GM12878 (cell line): Measurements from ENCODE around the gene CDC42BPB. TPM values are rescaled to one million over a fixed set of nuclear protein-coding genes. Genes with fewer than 3 reads are reported as not detected.

Experiments
- ATAC-seq: fragments of 200-7000 bp; cut with Tn5 transposase; 3 replicates; pipeline ENCODE4 v1.9.1; 2020; ENCODE audit warnings: mild to moderate bottlenecking, moderate library complexity
- BruUV-seq: library from RNA; stranded (reverse); fragments of 400-500 nt; replicated peaks from 2 replicates; lab custom pipeline; 2021; lab: Mats Ljungman, UMichigan
- CTCF ChIA-PET: fragments of 300-600 bp; sonication (Branson Sonifier 250); formaldehyde crosslinking; extraction: SDS; loops from one replicate; lab custom pipeline; 2021; ENCODE audit warnings: inconsistent platforms; lab: Yijun Ruan, JAX
- POLR2A ChIA-PET: fragments of 350-600 bp; formaldehyde crosslinking; extraction: SDS; loops from one replicate; lab custom pipeline; 2021; ENCODE audit warnings: inconsistent platforms; lab: Charles Lee
- RAD21 ChIA-PET: fragments of 300-600 bp; sonication (Branson Sonifier 250); formaldehyde crosslinking; loops from one replicate; lab custom pipeline; 2023; ENCODE audit warnings: antibody characterized with exemption; ENCODE audit not compliant: unreplicated experiment; lab: Charles Lee
- SMC1A ChIA-PET: fragments of 300-600 bp; sonication (Branson Sonifier 250); formaldehyde crosslinking; loops from one replicate; lab custom pipeline; 2023; ENCODE audit not compliant: unreplicated experiment, uncharacterized antibody; lab: Charles Lee
- DNase-seq: peaks from one replicate; pipeline ENCODE4 v3.0.0-alpha.2; 2011; ENCODE audit warnings: low read depth, low spot score
- FAIRE-seq: peaks from 3 replicates; lab custom pipeline; 2011; peaks lifted over from hg19 to GRCh38; lab: Jason Lieb, UNC
- H2AFZ ChIP-seq: 2 replicates; pipeline ENCODE4 v1.6.0; 2011; ENCODE audit warnings: low read depth, low read length, control low read depth; ENCODE audit not compliant: control insufficient read depth
- H3K27ac ChIP-seq: 2 replicates; pipeline ENCODE4 v1.5.1; 2011; ENCODE audit warnings: control low read depth; ENCODE audit not compliant: control insufficient read depth, insufficient read depth
- H3K27me3 ChIP-seq, 2 experiments: replicated peaks in 1 of 2; 2 replicates each; pipeline versions ENCODE4 v1.6.0 to v1.6.1; 2011; ENCODE audit warnings: low read length in 1 of 2; ENCODE audit not compliant: control insufficient read depth in 2 of 2, insufficient read depth in 2 of 2
- H3K36me3 ChIP-seq, 2 experiments: 2 replicates each; pipeline ENCODE4 v1.5.1; 2011; ENCODE audit warnings: low read length in 1 of 2; ENCODE audit not compliant: control insufficient read depth in 2 of 2, insufficient read depth in 2 of 2
- H3K4me1 ChIP-seq: 2 replicates; pipeline ENCODE4 v1.6.1; 2011; ENCODE audit warnings: mild to moderate bottlenecking, low read length, moderate library complexity, mixed read lengths; ENCODE audit not compliant: control insufficient read depth, insufficient read depth
- H3K4me2 ChIP-seq: 2 replicates; pipeline ENCODE4 v1.6.0; 2011; ENCODE audit warnings: control low read depth; ENCODE audit not compliant: control insufficient read depth, insufficient read depth
- H3K4me3 ChIP-seq: fragments of 200-600 bp; sonication (generic); 2 replicates; pipeline ENCODE4 v1.5.1; 2016
- H3K79me2 ChIP-seq: 2 replicates; pipeline ENCODE4 v1.6.0; 2011; ENCODE audit warnings: low read length; ENCODE audit not compliant: control insufficient read depth, insufficient read depth
- H3K9ac ChIP-seq: 2 replicates; pipeline ENCODE4 v1.8.0; 2011; ENCODE audit warnings: low read length, control low read depth, mixed read lengths; ENCODE audit not compliant: control insufficient read depth, insufficient read depth
- H3K9me3 ChIP-seq: replicated peaks from 3 replicates; pipeline ENCODE4 v1.5.1; 2011; ENCODE audit warnings: mild to moderate bottlenecking, low read length; ENCODE audit not compliant: control insufficient read depth, insufficient read depth
- H4K20me1 ChIP-seq: 2 replicates; pipeline ENCODE4 v1.6.0; 2011; ENCODE audit not compliant: control insufficient read depth, insufficient read depth
- BMI1 ChIP-seq: fragments of 450-650 bp; IDR thresholded peaks from 2 replicates; pipeline ENCODE4 v1.6.1; 2016; ENCODE audit warnings: mild to moderate bottlenecking, moderate library complexity, borderline replicate concordance
- CBX3 ChIP-seq: fragments of 200-600 bp; sonication (generic); IDR thresholded peaks from 2 replicates; pipeline ENCODE4 v1.6.1; 2016; ENCODE audit warnings: low read depth, borderline replicate concordance
- ESRRA ChIP-seq: IDR thresholded peaks from 2 replicates; pipeline ENCODE4 v1.6.1; 2012; ENCODE audit warnings: mild to moderate bottlenecking, low read length, improper control_type of control experiment
- FOS ChIP-seq: IDR thresholded peaks from 3 replicates; pipeline ENCODE4 v1.6.1; 2011; ENCODE audit warnings: borderline replicate concordance; ENCODE audit not compliant: insufficient read length; ENCODE audit errors: extremely low read depth
- MTA2 ChIP-seq: fragments of 450-650 bp; IDR thresholded peaks from 2 replicates; pipeline ENCODE4 v1.6.1; 2016; ENCODE audit warnings: low read depth, mild to moderate bottlenecking, moderate library complexity
- NKRF ChIP-seq: fragments of 450-650 bp; conservative IDR thresholded peaks from 2 replicates; pipeline ENCODE4 v1.6.1; 2017; ENCODE audit warnings: mild to moderate bottlenecking, moderate library complexity
- PAX8 ChIP-seq: fragments of 450-650 bp; IDR thresholded peaks from 2 replicates; pipeline ENCODE4 v1.6.1; 2017; ENCODE audit warnings: mild to moderate bottlenecking, moderate library complexity
- PBX3 ChIP-seq: IDR thresholded peaks from 2 replicates; pipeline ENCODE4 v1.6.1; 2011; ENCODE audit warnings: mild to moderate bottlenecking, low read depth, low read length, moderate library complexity; ENCODE audit not compliant: insufficient replicate concordance
- POLR2AphosphoS2 ChIP-seq: IDR thresholded peaks from 2 replicates; pipeline ENCODE4 v1.6.1; 2011; ENCODE audit warnings: low read depth, mild to moderate bottlenecking, low read length, improper control_type of control experiment, moderate library complexity
- POU2F2 ChIP-seq: IDR thresholded peaks from 3 replicates; pipeline ENCODE4 v1.6.1; 2011; ENCODE audit warnings: low read depth, mild to moderate bottlenecking, low read length, borderline replicate concordance
- RB1 ChIP-seq: fragments of 450-650 bp; formaldehyde crosslinking; IDR thresholded peaks from 2 replicates; pipeline ENCODE4 v1.6.1; 2017; ENCODE audit warnings: mild to moderate bottlenecking, borderline replicate concordance
- RUNX3 ChIP-seq: IDR thresholded peaks from 2 replicates; pipeline ENCODE4 v1.6.1; 2012; ENCODE audit warnings: low read length, inconsistent platforms
- USF2 ChIP-seq: IDR thresholded peaks from 2 replicates; pipeline ENCODE4 v1.6.1; 2011; ENCODE audit warnings: low read depth, low read length, improper control_type of control experiment, borderline replicate concordance
- WGBS: methylation state at CpG from one replicate; pipeline ENCODE4 v1.1.6; 2016; ENCODE audit warnings: low lambda C conversion rate; ENCODE audit not compliant: insufficient replicate concordance, insufficient coverage; ENCODE audit errors: missing lambda C conversion rate; 5-methylcytosine and 5-hydroxymethylcytosine counted together
- in situ Hi-C: fragments of 300-500 bp; cut with MboI; formaldehyde crosslinking; loops from 9 replicates; pipeline ENCODE4 v1.14.3; 2018; ENCODE audit warnings: mixed read lengths
- intact Hi-C: fragments of 100-400 bp; cut with micrococcal nuclease; formaldehyde crosslinking; loops from one replicate; pipeline ENCODE4 v1.14.2; 2022; ENCODE audit not compliant: unreplicated experiment
- polyA plus RNA-seq, 11 experiments: library from polyadenylated mRNA; depleted of rRNA in 4 of 11; unstranded in 6 of 11; stranded (reverse) in 5 of 11; fragments of >200 nt; fragmentation: Nextera tagmentation in 4 of 11; fragmentation: Illumina TruSeq in 1 of 11; extraction: Ambion mirVana in 4 of 11; extraction: Trizol in 1 of 11; gene quantifications; 1 replicate in 1 of 11; 2 replicates in 10 of 11; pipeline versions ENCODE4 v1.2.1 to v1.2.3, GENCODE V29; 2011 to 2016; ENCODE audit warnings: inconsistent platforms in 2 of 11, missing spikeins in 2 of 11, low read depth in 1 of 11
- total RNA-seq, 4 experiments: library from RNA; depleted of rRNA in 3 of 4; stranded (reverse); fragments of >200 nt in 3 of 4; fragmentation: Illumina TruSeq in 1 of 4; extraction: Trizol in 1 of 4; gene quantifications; 2 replicates each; pipeline versions ENCODE4 v1.2.1 to v1.2.3, GENCODE V29; 2013 to 2021

Gene CDC42BPB
- total and polyA plus RNA-seq, 10 of the 15 experiments (the other 5 are each of a cell fraction or from before 2014, with no cell fraction given), result 0.42 to 22.1 (median 13.3) TPM

DNA sequence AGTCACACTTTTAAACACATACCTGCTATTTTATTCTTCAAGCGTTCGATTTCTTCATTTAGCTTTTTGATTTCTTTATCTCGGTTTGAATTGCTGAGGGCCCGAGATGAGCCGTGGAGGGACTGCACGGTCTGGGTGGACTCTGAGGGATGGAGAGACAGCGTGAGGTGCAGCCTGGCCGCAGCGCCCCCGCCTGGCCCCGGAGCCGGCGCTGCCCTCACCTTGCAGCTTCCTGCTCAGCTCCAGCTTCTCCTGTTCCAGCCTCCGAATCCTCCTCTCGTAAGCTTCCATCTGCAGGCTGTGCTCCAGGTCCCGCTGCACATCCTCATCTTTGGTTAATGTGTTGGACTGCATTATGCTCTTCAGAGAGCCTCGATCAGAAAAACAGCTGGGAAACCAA lies 81.7 kb downstream of the CDC42BPB start:
- no peaks in the 10 kb centered on the region for H3K9me3 ChIP-seq
- no peak for DNase-seq
- intact Hi-C loops, result no loop called here
- no peak for ATAC-seq
- WGBS, result 87% methylated on average over 17 of the region's 17 CpGs
- H3K4me2 ChIP-seq, result no peak overlapping the region
- ChIA-PET SMC1A (interaction anchor here (1.1 to 1.4 kb wide), 2 partner anchors 168 to 281 kb away, joined by 3 read pairs; no protein-coding TSS in a partner anchor), RAD21 (interaction anchor here (1.0 to 1.1 kb wide), 2 partner anchors 32 to 276 kb away, joined by 3 to 4 read pairs; no protein-coding TSS in a partner anchor), CTCF (interaction anchor here (0.6 to 1.4 kb wide), 5 partner anchors 19 to 281 kb away, joined by 3 to 4 read pairs (median 3); no protein-coding TSS in a partner anchor), POLR2A (no interaction called here)
- H3K4me3 ChIP-seq, result no peak overlapping the region
- no peaks in the 10 kb centered on the region for H3K4me1 ChIP-seq
- H4K20me1 ChIP-seq, result no peaks in the 10 kb centered on the region
- no TSS peak for BruUV-seq
- H3K79me2 ChIP-seq, result no peaks in the 10 kb centered on the region
- H3K27ac ChIP-seq, result no peak overlapping the region
- TF ChIP-seq NKRF (no peak), PBX3 (no peak), RUNX3 (no peak), CBX3 (no peak), RB1 (no peak), BMI1 (no peak), POU2F2 (no peak), USF2 (no peak), ESRRA (no peak), PAX8 (no peak), POLR2AphosphoS2 (no peak), FOS (no peak), MTA2 (no peak)
- TF ChIP-seq, all 136 proteins: peak for 0
- Histone ChIP-seq H3K27me3 (no peaks in the 10 kb centered on the region), H3K9ac (no peak overlapping the region), H3K36me3 (peaks cover 21 to 30% of the 10 kb centered on the region in 2 experiments), H2AFZ (no peak overlapping the region)
- no peak for FAIRE-seq
- in situ Hi-C loops, result no loop called here
